ENCODE measurements around the gene KIF23. TPM values are rescaled to one million over a fixed set of nuclear protein-coding genes. Genes with fewer than 3 reads are reported as not detected.

Gene KIF23
- total and polyA plus RNA-seq, 11 donors: 0.23 to 7.7 (median 0.66) TPM; not detected in 1

DNA sequence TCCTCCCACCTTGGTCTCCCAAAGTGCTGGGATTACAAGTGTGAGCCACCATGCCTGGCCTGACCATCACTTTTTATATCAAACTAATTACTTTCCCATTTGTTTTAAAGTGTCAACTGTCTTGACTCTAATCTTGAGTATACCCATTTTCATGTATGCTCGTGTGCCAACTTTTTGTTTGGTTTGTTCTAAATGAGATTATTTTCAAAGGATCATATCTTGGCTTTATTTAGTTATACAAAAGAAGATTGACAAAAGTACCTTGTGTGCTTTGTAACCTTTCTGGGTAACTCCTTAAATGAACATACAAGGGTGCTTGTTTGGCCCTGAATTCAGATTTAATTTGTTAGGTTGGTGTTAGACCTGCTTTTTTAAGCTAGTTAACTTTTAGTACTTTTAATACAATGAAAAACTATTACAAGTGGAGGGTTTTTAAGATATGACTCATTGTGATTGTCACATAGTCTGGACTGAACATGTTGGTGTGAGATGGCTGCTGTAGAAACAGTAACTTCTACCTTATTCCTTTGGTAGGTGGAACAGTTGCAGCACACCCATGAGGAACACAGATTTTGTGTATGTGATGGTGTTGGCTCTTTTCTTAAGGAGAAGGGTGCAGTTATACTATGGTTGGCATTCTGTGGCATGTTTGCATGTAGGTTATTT, 10.7 kb downstream of the KIF23 start:
- H3K4me1 ChIP-seq: no peaks in the 10 kb centered on the region
- ATAC-seq (no peak), DNase-seq (no peak)
- TF ChIP-seq, protein P1, sequence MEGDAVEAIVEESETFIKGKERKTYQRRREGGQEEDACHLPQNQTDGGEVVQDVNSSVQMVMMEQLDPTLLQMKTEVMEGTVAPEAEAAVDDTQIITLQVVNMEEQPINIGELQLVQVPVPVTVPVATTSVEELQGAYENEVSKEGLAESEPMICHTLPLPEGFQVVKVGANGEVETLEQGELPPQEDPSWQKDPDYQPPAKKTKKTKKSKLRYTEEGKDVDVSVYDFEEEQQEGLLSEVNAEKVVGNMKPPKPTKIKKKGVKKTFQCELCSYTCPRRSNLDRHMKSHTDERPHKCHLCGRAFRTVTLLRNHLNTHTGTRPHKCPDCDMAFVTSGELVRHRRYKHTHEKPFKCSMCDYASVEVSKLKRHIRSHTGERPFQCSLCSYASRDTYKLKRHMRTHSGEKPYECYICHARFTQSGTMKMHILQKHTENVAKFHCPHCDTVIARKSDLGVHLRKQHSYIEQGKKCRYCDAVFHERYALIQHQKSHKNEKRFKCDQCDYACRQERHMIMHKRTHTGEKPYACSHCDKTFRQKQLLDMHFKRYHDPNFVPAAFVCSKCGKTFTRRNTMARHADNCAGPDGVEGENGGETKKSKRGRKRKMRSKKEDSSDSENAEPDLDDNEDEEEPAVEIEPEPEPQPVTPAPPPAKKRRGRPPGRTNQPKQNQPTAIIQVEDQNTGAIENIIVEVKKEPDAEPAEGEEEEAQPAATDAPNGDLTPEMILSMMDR (IDR thresholded peaks at IDR 0.05): no peak
- no peak for TF ChIP-seq POLR2A (IDR thresholded peaks at IDR 0.05)
- intact Hi-C loops (cut with DNase I): no loop called here
- WGBS, 4 donors: 94 to 100% (median 99%) methylated on average over 1 of the region's 1 CpG
- H3K27me3 ChIP-seq: no peaks in the 10 kb centered on the region
- no peaks in the 10 kb centered on the region for H3K9me3 ChIP-seq
- H3K27ac ChIP-seq: no peak overlapping the region
- peaks cover 0 to 14% (median 0%) of the 10 kb centered on the region in 9 donors for H3K36me3 ChIP-seq
- H3K4me3 ChIP-seq: no peak overlapping the region

- H3K4me3 ChIP-seq: no peak overlapping the region
- TF ChIP-seq POLR2A (IDR thresholded peaks at IDR 0.05): no peak
- TF ChIP-seq, protein P1 (IDR thresholded peaks at IDR 0.05): no peak
- no peak for DNase-seq
- no peak for ATAC-seq
- H3K36me3 ChIP-seq: peaks cover 0 to 3% (median 0%) of the 10 kb centered on the region in 9 donors
- H3K27ac ChIP-seq: no peak overlapping the region
- intact Hi-C loops (cut with DNase I): no loop called here
- 89 to 97% (median 95%) methylated on average over 1 of the region's 1 CpG for WGBS, 4 donors
- no peaks in the 10 kb centered on the region for H3K9me3 ChIP-seq
- no peaks in the 10 kb centered on the region for H3K27me3 ChIP-seq
- H3K4me1 ChIP-seq: no peaks in the 10 kb centered on the region
Observed at GRCh38 chr15:69433831-69434230, 19.7 kb downstream of the KIF23 start.

- 97 to 99% (median 98%) methylated on average over 5 of the region's 5 CpGs for WGBS, 4 donors
- H3K4me1 ChIP-seq: no peaks in the 10 kb centered on the region
- H3K27me3 ChIP-seq: no peaks in the 10 kb centered on the region
- TF ChIP-seq, protein P1 (IDR thresholded peaks at IDR 0.05): no peak
- no peak for TF ChIP-seq POLR2A (IDR thresholded peaks at IDR 0.05)
- no peak for ATAC-seq
- no peaks in the 10 kb centered on the region for H3K9me3 ChIP-seq
- H3K36me3 ChIP-seq: no peaks in the 10 kb centered on the region
- H3K27ac ChIP-seq: no peak overlapping the region
- DNase-seq: no peak
- intact Hi-C loops (cut with DNase I): no loop called here
- no peak overlapping the region for H3K4me3 ChIP-seq
Observed at GRCh38 chr15:69434238-69434637, 20.1 kb downstream of the KIF23 start.

DNA sequence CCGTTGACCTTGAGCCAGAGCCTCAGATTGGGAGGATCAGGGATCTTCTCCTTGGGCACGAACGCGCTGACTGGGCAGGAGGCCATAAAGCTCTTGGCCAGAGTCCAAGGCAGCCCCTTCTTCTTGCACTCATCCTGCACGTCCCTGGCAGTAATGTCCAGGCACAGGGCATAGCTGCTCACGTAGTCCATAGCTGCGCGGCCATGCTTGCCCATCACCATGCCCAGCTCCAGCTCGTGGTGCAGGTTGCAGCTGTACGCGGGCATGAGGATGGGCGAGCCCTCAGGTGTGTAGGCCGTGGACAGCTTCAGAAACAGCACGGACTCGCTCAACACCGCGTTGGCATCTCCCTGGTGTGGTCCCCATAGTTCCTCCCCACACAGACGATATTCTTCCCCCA, 20.5 kb downstream of the KIF23 start:
- H3K27ac ChIP-seq: no peak overlapping the region
- H3K4me3 ChIP-seq: no peak overlapping the region
- ATAC-seq (no peak), DNase-seq (no peak)
- TF ChIP-seq, protein P1 (IDR thresholded peaks at IDR 0.05): no peak
- no peak for TF ChIP-seq POLR2A (IDR thresholded peaks at IDR 0.05)
- 88 to 92% (median 90%) methylated on average over 18 of the region's 18 CpGs for WGBS, 4 donors
- intact Hi-C loops (cut with DNase I): no loop called here
- H3K9me3 ChIP-seq: no peaks in the 10 kb centered on the region
- H3K36me3 ChIP-seq: no peaks in the 10 kb centered on the region
- H3K27me3 ChIP-seq: no peaks in the 10 kb centered on the region
- H3K4me1 ChIP-seq: no peaks in the 10 kb centered on the region

Data from heart left ventricle (tissue), 16 donors.